NOMO-1 (cell line): ENCODE data around the gene HAVCR2.

Experiments used
- DNase-seq, 2 experiments: peaks; one replicate each; lab custom pipeline; 2025; ENCODE audit not compliant: unreplicated experiment in 2 of 2; lab: John Stamatoyannopoulos, UW

The HAVCR2 gene

DNA sequence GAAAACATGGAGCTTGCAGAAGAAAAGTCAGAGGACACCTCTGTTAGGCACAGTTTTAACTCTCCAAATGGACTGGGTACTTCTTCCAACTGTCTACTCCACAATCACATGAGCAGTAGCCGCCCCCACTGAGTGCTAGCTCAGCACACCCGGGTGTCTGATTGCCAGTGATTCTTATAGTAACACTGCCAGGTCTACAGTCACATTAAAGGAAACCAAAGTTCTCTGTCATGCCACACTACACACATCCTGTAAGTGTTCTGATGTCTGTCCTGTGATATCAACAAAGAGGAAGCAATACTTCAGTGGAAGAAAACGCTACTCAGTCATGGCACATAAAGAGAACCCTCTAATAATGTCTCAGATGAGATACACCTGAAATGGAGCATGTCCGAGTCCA, at the start of gene HAVCR2:
TSS of gene HAVCR2 (minus strand) at position 69 of the 400 bp plus-strand sequence. CDS start at position 8, 61 bp downstream.
- peak; percentile 13 to 59 for DNase-seq

DNA sequence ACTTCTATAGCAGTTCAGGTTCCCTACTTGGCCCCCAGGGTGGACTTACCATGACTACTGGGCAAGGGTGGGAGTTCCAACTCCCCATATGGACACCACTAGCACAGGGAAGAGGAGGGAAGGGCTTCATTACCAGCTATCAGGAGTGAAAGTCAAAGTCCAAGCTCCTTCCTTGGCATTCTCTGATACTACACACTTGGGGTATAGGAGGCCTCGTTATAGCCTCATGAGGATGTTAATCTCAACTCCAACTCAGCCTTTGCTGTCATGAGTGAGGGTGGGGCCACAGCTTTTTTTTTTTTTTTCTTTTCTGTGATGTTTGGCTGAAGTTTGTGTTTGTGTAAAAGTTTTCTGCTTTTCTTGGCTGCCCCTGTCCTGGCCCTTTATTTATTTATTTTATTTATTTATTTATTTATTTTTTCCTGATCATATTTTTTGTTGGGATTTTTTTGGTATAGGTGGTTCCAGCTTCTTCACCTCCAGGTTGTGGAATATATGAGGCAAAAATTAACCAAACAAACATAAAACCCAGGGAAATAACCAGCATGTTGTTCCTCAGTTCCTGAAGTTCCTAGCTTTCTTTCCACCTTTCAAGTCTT, 48.5 kb upstream of the HAVCR2 start:
- DNase-seq: no peak

DNA sequence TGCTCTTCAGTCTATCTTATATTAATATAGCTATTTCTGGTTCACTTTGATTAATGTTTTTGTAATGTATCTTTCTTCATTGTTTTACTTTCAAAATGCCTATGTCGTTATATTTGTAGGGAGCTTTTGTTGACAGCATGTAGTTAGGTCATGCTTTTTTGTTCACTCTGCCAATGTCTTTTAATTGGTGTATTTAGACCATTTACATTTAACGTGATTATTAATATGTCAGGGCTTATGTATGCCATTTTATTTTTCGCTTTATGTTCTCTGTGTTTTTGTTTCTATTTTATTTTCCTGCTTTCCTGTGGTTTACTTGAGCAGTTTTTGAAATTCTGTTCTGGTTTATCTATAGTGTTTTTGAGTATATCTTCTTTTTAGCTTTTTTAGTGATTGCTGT, 46.5 kb upstream of the HAVCR2 start:
- no peak for DNase-seq

DNA sequence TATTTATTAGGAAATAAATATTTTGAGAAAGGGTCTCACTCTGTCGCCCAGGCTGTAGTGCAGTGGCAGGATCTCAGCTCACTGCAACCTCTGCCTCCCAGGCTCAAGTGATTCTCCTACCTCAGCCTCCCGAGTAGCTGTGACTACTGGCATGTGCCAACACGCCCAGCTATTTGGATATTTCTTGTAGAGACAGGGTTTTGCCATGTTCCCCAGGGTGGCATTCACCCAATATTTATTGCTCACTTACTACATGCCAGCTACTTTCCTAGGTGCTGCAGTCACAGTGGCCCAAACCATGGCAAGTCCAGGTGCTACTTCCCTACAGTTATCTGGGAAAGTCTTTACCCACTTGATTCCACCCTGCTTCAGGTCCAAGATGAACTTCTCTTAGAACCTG, 42.2 kb upstream of the HAVCR2 start:
- no peak for DNase-seq

DNA sequence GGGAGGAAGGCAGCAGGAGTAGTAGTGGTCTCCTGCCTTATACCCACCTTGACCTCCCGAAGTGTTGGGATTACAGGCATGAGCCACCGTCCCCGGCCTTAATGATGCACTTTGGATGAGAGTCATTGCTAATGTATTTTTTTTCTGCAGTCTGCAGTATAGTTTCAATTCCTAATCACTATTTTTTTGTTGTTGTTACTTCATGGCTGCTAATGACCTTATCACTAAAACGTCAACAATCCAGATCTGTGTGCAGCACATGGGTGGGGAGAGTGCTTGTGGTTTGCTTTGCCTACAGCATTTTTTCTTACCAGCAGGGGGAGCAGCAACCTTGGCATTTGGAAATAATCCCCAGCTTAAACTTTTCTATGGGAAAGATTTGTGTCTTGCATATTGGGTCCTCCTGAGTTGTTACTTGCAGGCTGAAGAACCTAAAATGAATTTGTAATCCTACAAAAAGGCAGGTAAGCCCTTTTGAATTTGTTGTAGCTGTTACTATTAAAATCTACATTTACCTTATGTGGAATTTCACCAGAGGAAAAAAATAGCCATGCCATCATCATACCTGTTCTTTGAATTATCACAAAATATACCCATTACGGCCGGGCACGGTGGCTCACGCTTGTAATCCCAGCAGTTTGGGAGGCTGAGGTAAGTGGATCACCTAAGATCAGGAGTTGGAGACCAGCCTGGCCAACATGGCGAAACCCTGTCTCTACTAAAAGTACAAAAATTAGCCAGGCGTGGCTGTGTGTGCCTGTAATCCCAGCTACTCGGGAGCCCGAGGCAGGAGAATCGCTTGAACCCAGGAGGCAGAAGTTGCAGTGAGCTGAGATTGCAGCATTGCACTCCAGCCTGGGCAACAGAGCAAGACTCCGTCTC, 40.1 kb upstream of the HAVCR2 start:
- DNase-seq: peak; percentile 44 to 50

DNA sequence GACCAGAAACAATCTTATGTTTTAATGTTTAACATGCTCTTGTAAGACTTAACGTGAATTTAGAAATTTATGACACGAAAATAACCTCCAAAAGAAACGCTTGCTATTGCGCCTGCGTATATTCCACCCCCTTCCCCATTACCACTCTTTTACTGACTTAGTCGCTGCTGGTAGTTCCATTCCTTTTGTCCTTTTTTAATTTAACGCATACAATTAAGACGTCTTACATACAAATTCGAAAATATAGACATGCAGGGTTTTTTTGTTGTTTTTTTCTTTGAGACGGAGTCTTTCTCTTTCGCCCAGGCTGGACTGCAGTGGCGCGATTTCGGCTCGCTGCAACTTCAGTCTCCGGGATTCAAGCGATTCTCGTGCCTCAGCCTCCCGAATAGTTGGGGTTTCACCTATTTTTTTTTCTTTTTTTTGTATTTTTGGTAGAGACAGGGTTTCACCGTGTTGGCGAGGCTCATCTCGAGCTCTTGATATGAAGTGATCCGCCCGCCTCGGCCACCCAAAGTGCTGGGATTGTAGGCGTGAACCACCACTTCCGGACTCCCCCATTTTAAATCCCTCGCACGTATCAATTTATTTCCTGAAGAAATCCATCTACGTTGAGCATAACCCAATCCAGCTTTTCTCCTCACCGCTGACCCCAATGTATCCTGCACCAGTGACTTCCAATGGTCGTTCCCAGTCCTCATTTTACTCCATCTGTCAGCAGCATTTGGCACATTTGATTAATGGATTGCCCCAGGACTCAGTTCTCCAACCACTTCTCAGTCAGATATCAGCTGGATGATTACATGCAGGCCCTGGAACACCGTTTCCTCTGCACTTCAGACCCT, 34.5 kb upstream of the HAVCR2 start:
- peak; percentile 77 to 94 for DNase-seq

DNA sequence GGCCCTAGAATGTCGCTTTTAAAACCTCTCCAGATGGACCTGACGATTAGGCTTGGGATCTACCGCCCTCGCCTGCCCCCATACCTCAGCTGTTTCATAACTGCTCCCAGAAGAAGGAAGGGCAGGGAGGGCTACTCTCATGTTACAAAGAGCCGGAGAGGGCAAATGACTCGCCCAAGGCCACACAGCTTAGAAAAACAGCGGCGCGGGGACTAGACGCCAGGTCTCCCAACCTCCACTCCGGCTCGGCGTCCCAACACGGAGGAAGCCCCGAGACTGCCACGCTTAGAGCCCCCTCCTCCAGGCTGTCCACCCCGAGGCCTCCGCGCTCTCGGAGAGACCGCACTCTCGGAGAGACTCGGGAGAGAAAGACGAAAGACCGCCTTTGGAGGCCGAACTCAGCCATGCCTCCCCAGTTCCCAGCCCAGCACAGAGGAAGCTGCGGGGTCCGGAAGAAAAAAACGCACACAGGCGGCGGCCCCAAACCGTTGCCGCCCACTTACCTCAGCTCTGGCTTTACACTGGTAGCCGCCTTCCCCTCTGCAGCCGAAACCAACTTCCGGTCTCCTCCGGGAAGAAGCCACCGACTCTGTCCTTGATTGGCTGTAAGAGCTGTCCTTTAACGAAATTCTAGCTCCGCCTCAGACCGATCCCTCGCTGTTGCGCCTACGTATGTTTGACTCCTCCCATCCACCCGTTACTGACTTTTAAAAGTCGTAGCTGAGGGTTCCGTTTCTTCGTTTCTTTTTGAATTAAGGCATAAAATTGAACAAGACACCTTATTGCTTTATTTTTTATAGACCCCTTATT, 33.7 kb upstream of the HAVCR2 start, which contains the start of gene MED7:
TSS of gene MED7 (minus strand) at position 549 of the 810 bp plus-strand sequence. CDS start 3,434 bp downstream, outside the sequence.
- DNase-seq: peak; percentile 98 to 99

DNA sequence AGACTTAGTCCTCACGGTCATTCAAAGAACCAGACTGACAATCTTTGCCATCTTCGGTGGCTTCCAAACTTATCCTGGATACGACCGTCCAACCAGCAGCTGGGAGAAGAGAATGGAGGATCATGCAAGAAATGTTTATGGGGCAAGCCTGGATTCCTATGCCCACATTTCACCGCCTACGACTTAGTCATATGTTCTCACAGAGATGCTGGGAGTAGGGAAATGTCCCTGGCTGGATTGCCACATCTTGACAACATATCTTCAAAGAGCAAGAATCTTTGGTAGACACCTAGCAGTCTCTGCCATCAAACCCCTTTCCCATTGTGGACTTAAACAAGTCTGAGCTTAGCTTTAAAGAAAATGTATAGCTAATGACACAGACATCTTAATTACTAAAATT, 28.8 kb upstream of the HAVCR2 start:
- no peak for DNase-seq

DNA sequence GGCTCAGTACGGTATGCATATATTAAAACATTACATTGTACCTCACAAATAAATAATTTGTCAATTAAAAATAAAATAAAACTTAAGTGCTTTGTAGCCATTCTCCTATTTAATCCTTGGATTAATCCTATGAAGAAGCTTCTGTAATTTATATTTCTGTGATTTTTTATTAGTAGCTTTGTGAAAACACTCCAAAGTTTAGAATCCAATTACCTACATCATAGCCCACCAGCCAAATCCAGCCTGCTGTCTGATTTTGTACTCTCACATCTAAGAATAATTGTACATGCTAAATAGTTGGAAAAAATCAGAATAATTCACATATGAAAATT, 23.4 kb upstream of the HAVCR2 start:
- DNase-seq: no peak

DNA sequence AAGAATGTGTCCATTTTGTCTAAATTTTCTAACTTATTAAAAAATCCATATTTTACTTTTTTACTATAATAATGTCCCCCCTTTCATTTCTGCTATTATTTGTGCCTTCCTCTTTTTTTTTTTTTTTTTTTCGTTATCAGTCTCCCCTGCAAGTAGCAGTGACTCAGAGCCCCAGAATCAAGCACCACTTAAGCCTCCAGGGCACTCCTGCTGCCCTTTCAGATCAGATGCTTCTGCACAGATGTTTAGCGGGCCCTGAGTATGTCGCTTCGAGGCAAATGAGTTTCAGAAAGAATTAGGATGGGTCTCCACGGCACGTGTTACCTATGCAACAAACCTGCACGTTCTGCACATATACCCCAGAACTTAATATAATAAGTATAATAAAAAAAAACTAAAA, 22.1 kb upstream of the HAVCR2 start:
- peak; percentile 62 to 72 for DNase-seq

DNA sequence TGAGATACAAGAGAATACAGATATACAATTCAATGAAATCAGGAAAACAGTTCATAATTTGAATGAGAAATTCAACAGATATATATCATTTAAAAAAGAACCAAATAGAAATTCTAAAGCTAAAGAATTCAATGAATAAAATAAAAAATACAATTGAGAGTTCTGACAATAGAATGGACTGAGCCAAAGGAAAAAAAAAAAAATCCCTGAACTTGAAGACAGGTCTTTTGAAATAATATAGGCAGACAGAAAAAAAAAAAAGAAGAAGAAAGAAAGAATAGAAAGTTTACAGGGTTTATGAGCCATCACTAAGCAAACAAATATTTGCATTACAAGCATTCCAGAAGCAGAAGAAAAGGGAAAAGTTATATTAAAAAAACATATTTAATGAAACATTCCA, 12.9 kb upstream of the HAVCR2 start:
- no peak for DNase-seq

DNA sequence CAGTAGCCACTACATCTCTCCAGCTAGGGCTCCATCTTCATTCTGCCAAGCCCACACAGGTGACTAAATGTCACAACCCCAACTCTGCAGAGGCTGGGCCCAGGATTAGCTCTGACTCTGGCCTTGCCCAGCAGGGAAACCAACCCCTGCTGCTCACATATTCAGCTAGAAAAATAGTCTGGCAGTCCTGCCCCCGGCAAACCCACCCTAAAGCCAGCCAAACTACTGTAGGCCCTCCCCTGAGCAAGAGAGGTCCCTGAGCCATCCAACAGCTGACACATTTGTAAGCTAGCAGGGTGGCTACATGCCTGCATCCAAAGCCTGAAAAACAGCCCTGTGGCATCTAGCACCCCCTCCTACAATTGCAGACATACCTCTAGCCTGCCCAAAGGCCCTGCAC, 11.3 kb upstream of the HAVCR2 start:
- DNase-seq: no peak

DNA sequence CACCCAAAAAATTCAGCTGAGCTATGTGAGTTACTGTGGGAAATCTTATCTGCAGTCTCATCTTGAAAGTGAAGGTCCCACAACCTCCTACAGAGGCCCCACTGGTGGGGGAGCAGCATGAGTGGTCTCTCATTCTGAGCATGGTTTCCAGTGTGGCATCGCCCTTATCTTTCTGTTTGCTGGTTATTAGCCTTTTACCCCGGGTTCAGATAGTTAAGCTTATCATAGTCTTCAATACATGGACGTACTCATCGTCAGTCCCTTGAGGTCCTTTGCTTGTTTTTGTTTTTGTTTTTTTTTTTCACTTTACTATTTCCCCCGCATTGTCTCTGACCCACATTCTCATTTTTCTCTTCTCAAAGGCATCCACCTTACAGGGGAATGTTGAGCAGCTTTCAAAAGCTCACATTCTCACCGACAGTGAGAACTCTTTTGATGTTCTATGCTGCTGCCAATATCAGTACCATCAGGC, 7.7 kb upstream of the HAVCR2 start:
- no peak for DNase-seq

DNA sequence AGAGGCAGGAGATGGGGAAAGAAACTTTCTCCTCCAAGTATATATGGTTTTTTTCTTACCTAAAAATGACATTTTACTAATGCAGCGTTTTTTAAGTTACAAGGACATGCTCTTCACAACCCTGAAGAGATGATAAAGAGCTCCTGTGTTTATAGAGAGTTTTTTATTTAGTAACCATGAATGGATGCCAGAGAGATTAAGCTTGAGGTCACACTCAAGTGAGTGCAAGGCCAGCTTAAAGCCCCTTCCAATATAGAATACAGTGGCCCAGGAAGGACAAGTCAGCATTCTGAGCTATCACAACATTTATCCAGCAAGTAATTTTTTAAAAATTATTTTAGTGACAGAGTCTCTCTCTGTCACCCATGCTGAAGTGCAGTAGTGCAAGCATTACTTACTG, 6.7 kb upstream of the HAVCR2 start:
- DNase-seq: no peak

DNA sequence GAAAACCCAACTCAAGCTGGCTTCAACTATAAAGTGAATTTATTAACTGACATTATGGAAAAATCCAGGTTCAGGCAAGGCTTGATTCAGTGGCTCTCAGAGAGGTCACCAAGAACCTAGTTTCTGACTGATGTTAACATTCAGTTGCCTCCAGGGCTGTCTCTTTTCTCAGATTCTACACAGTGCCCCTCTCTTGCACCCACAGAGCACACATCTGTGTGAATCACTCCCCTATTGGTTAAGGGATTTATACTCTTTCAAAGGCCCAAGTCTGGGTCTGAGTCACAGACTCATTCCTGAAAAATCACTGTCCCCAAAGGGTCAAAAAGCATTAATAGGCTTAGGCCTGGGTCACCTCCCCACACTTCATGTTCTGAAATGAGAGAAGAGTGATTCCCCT, 6.2 kb upstream of the HAVCR2 start:
- no peak for DNase-seq

DNA sequence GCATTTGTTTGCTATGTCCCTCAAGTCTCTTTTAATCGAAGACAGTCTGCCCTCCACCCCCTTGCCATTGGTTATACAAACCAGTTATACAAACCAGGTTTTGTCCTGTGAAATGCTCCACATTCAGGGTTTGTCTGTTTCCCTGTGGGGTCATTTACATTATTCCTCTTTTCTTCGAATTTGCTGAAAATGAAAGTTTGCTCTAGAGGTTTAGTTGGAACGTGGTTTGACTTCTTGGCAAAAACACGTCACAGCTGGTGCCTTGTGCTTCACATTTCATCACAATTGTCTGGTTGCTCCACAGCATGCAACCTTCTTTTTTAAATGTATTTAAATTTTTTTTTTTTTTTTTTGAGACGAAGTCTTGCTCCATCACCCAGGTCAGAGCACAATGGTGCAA, 4.2 kb upstream of the HAVCR2 start:
- peak; percentile 39 to 48 for DNase-seq

DNA sequence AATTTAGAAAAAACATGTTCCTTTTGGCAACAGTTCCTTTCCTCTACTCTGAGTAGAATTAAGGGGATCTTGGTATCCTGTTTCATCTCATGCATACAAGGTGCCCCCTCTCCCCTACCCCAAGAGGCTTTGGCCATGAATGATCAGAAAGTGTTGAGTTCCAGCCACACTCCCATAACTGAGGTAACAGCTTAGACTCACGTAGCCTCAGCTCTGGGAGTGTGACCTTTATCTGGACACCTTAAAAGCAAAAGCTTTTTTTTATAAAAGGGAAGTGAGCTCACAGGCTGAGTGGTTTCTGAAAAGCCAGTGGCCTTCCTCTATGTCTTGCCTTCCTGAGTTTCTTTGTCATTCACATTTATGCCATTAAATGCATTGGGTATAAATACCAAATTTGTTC, 900 bp upstream of the HAVCR2 start:
- peak; percentile 44 to 77 for DNase-seq

DNA sequence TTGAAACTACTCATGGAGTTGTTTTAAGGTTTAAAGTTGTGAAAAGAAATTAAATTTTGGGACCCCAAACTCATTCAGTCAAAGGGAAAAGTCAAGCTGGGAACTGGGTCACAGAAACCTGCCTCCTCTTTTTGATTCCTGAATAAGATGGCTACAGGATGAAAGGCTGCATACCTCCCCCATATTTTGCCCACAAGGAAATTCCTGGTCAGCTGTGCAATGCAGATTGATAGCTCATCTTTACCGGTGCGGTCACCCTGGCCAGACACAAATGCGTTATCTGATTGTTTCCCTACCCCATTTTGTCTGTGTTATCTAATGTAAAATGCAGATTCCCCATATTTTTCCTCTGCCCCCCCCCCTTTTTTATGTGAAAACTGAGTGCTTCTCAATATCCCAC, 1.3 kb downstream of the HAVCR2 start:
- no peak for DNase-seq

DNA sequence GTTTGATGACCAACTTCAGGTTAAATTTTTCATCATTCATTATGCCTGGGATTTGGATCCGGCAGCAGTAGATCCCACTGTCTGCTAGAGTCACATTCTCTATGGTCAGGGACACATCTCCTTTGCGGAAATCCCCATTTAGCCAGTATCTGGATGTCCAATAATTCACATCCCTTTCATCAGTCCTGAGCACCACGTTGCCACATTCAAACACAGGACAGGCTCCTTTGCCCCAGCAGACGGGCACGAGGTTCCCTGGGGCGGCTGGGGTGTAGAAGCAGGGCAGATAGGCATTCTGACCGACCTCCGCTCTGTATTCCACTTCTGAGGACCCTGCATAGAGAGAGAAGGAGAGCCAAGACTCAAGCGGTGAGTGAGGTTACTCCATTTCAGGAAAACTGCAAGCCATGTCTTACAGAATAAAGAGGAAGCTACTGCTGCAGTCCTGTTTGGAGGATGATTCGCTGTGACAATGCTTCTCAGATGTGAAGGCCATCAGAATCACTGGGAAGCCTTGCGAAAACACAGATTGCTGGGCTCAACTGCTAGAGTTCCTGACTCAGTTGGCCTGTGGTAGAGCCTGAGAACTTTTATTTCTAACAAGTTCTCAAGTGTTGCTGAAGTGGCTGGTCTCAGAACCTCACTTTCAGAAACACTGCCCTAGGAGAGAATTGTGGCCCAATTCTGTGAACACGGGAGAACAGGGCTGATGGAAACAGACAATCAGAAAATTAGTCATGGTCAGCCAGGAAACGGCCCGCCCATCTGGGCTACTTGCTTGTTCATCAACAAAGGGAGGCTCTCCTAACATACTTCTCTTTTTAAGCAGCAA, 2.0 kb downstream of the HAVCR2 start:
- peak; percentile 12 to 76 for DNase-seq
